ENCODE measurements around the gene SUFU. TPM values are rescaled to one million over a fixed set of nuclear protein-coding genes. Genes with fewer than 3 reads are reported as not detected.

SUFU gene
- total and polyA plus RNA-seq, 4 donors: 3.5 to 14.8 (median 9.8) TPM

GRCh38 chr10:102670871-102671434 is 167.2 kb downstream of the SUFU start:
- ATAC-seq (ENCODE audit: insufficient read depth, low FRiP score) (no peak), DNase-seq (peak in 1 of 3 donors; percentile 28)
- no peaks in the 10 kb centered on the region for H3K27me3 ChIP-seq (ENCODE audit: control insufficient read depth in 3 of 3, insufficient read depth in 3 of 3, low read length in 2 of 3)
- H3K9me3 ChIP-seq (ENCODE audit: control insufficient read depth in 4 of 4, insufficient read depth in 3 of 4, low read length in 3 of 4): no peaks in the 10 kb centered on the region
- H3K9ac ChIP-seq (ENCODE audit: insufficient read depth in 1 of 2, low read length in 2 of 2): no peak overlapping the region
- 66 to 77% methylated on average over 6 of the region's 6 CpGs for WGBS, 2 donors
- H3K27ac ChIP-seq (ENCODE audit: low read depth in 1 of 2, low read length in 1 of 2): peak overlapping the region in 1 of 2 donors; percentile 55
- no peaks in the 10 kb centered on the region for H3K36me3 ChIP-seq (ENCODE audit: control insufficient read depth in 4 of 4, insufficient read depth in 4 of 4, low read length in 4 of 4)
- H3K4me3 ChIP-seq: no peak overlapping the region
- TF ChIP-seq CTCF (IDR thresholded peaks at IDR 0.05; ENCODE audit: control extremely low read depth, extremely low read depth): no peak
- H3K4me1 ChIP-seq (ENCODE audit: control insufficient read depth in 5 of 5, insufficient read depth in 5 of 5, low read length in 5 of 5): peaks cover 12 to 46% (median 32%) of the 10 kb centered on the region in 5 donors

- DNase-seq (no peak), ATAC-seq (ENCODE audit: insufficient read depth, low FRiP score) (no peak)
- no peaks in the 10 kb centered on the region for H3K27me3 ChIP-seq (ENCODE audit: control insufficient read depth in 3 of 3, insufficient read depth in 3 of 3, low read length in 2 of 3)
- no peaks in the 10 kb centered on the region for H3K36me3 ChIP-seq (ENCODE audit: control insufficient read depth in 4 of 4, insufficient read depth in 4 of 4, low read length in 4 of 4)
- no peak overlapping the region for H3K4me3 ChIP-seq
- H3K9ac ChIP-seq (ENCODE audit: insufficient read depth in 1 of 2, low read length in 2 of 2): peak overlapping the region in 1 of 2 donors; percentile 30
- 57 to 70% methylated on average over 13 of the region's 13 CpGs for WGBS, 2 donors
- H3K27ac ChIP-seq (ENCODE audit: low read depth in 1 of 2, low read length in 1 of 2): peak overlapping the region; percentile 63 to 76
- no peaks in the 10 kb centered on the region for H3K9me3 ChIP-seq (ENCODE audit: control insufficient read depth in 4 of 4, insufficient read depth in 3 of 4, low read length in 3 of 4)
- no peak for TF ChIP-seq CTCF (IDR thresholded peaks at IDR 0.05; ENCODE audit: control extremely low read depth, extremely low read depth)
- peaks cover 12 to 68% (median 36%) of the 10 kb centered on the region in 5 donors for H3K4me1 ChIP-seq (ENCODE audit: control insufficient read depth in 5 of 5, insufficient read depth in 5 of 5, low read length in 5 of 5)
Measured at GRCh38 chr10:102673236-102673818, 169.6 kb downstream of the SUFU start.

- Histone ChIP-seq H3K36me3 (ENCODE audit: control insufficient read depth in 4 of 4, insufficient read depth in 4 of 4, low read length in 4 of 4) (no peaks in the 10 kb centered on the region), H3K9me3 (ENCODE audit: control insufficient read depth in 4 of 4, insufficient read depth in 3 of 4, low read length in 3 of 4) (no peaks in the 10 kb centered on the region), H3K4me1 (ENCODE audit: control insufficient read depth in 5 of 5, insufficient read depth in 5 of 5, low read length in 5 of 5) (peaks cover 14 to 74% (median 40%) of the 10 kb centered on the region in 5 donors), H3K27me3 (ENCODE audit: control insufficient read depth in 3 of 3, insufficient read depth in 3 of 3, low read length in 2 of 3) (no peaks in the 10 kb centered on the region), H3K4me3 (no peak overlapping the region), H3K27ac (ENCODE audit: low read depth in 1 of 2, low read length in 1 of 2) (peak overlapping the region; percentile 76 to 91), H3K9ac (ENCODE audit: insufficient read depth in 1 of 2, low read length in 2 of 2) (peak overlapping the region; percentile 30 to 34)
- ATAC-seq (ENCODE audit: insufficient read depth, low FRiP score) (peak; percentile 10), DNase-seq (peak; percentile 73 to 87 (median 82))
- no peak for TF ChIP-seq CTCF (IDR thresholded peaks at IDR 0.05; ENCODE audit: control extremely low read depth, extremely low read depth)
- 2 to 3% methylated on average over 19 of the region's 19 CpGs for WGBS, 2 donors
Measured at GRCh38 chr10:102673819-102674511, 170.2 kb downstream of the SUFU start.

All from lung (tissue), 12 donors.